T-helper 17 cell (primary cell): Measurements from ENCODE around the gene CIB4. TPM values are rescaled to one million over a fixed set of nuclear protein-coding genes. Genes with fewer than 3 reads are reported as not detected.
A peak's percentile ranks its signal among the peaks of the same experiment; 100 is the strongest.

Experiments used
- ATAC-seq: fragments of 150-1000 bp; cut with Tn5 transposase; 2 replicates; pipeline ENCODE4 v1.10.0; 2021; ENCODE audit warnings: mild to moderate bottlenecking, moderate library complexity
- DNase-seq, 3 donors: peaks; one replicate each; pipeline versions ENCODE4 v3.0.0 to v3.0.0-alpha.2; 2020 to 2021
- H3K9me3 ChIP-seq: one replicate; pipeline ENCODE4 v1.7.0; 2013; ENCODE audit warnings: low read length, mild to moderate bottlenecking; ENCODE audit not compliant: control insufficient read depth, poor library complexity, severe bottlenecking
- H3K27ac Mint-ChIP-seq: one replicate; pipeline ENCODE4 v1.8.0; 2022; ENCODE audit warnings: mild to moderate bottlenecking, moderate library complexity, mixed read lengths
- H3K27me3 Mint-ChIP-seq: one replicate; pipeline ENCODE4 v1.8.0; 2022; ENCODE audit warnings: mixed read lengths
- H3K36me3 Mint-ChIP-seq: one replicate; pipeline ENCODE4 v1.8.0; 2022; ENCODE audit warnings: low read depth, mixed read lengths
- H3K4me1 Mint-ChIP-seq: one replicate; pipeline ENCODE4 v1.8.0; 2022; ENCODE audit warnings: mild to moderate bottlenecking, mixed read lengths
- H3K4me3 Mint-ChIP-seq: one replicate; pipeline ENCODE4 v1.8.0; 2022; ENCODE audit warnings: mild to moderate bottlenecking, moderate library complexity, mixed read lengths
- total RNA-seq, 4 donors: library from RNA in 2 of 4; stranded (reverse) in 2 of 4; gene quantifications; one replicate each; pipeline ENCODE4 v1.2.3 and lab custom pipeline; 2022 to 2026

The CIB4 gene
- total RNA-seq, 2 donors from 2014 or later, result not detected

- H3K27me3 Mint-ChIP-seq, result peaks cover 52% of the 10 kb centered on the region
- no peak for DNase-seq
- ATAC-seq, result no peak
- H3K36me3 Mint-ChIP-seq, result no peaks in the 10 kb centered on the region
- H3K4me3 Mint-ChIP-seq, result no peak overlapping the region
- peaks cover 2% of the 10 kb centered on the region for H3K4me1 Mint-ChIP-seq
- H3K9me3 ChIP-seq, result no peaks in the 10 kb centered on the region
- no peak overlapping the region for H3K27ac Mint-ChIP-seq
Observed at GRCh38 chr2:26632624-26633185, 8.5 kb downstream of the CIB4 start.

GRCh38 chr2:26631401-26632170, 9.6 kb downstream of the CIB4 start:
- Mint-ChIP-seq H3K27me3 (peaks cover 53% of the 10 kb centered on the region), H3K27ac (no peak overlapping the region), H3K36me3 (no peaks in the 10 kb centered on the region), H3K4me1 (peaks cover 2% of the 10 kb centered on the region), H3K4me3 (no peak overlapping the region)
- H3K9me3 ChIP-seq, result no peaks in the 10 kb centered on the region
- no peak for DNase-seq
- ATAC-seq, result no peak

- Mint-ChIP-seq H3K27ac (no peak overlapping the region), H3K4me1 (peaks cover 2% of the 10 kb centered on the region), H3K4me3 (no peak overlapping the region), H3K27me3 (peaks cover 53% of the 10 kb centered on the region), H3K36me3 (no peaks in the 10 kb centered on the region)
- H3K9me3 ChIP-seq, result no peaks in the 10 kb centered on the region
- ATAC-seq (no peak), DNase-seq (no peak)
Observed at GRCh38 chr2:26630669-26631360, 10.4 kb downstream of the CIB4 start.

GRCh38 chr2:26630235-26630634, 10.9 kb downstream of the CIB4 start:
- ATAC-seq, result no peak
- peaks cover 2% of the 10 kb centered on the region for H3K4me1 Mint-ChIP-seq
- no peak for DNase-seq
- no peak overlapping the region for H3K4me3 Mint-ChIP-seq
- H3K9me3 ChIP-seq, result no peaks in the 10 kb centered on the region
- no peaks in the 10 kb centered on the region for H3K36me3 Mint-ChIP-seq
- H3K27ac Mint-ChIP-seq, result no peak overlapping the region
- peaks cover 53% of the 10 kb centered on the region for H3K27me3 Mint-ChIP-seq

GRCh38 chr2:26629751-26630150, 11.4 kb downstream of the CIB4 start:
- no peaks in the 10 kb centered on the region for H3K9me3 ChIP-seq
- no peak overlapping the region for H3K4me3 Mint-ChIP-seq
- peaks cover 52% of the 10 kb centered on the region for H3K27me3 Mint-ChIP-seq
- no peak for DNase-seq
- ATAC-seq, result no peak
- H3K36me3 Mint-ChIP-seq, result no peaks in the 10 kb centered on the region
- H3K27ac Mint-ChIP-seq, result no peak overlapping the region
- H3K4me1 Mint-ChIP-seq, result peaks cover 2% of the 10 kb centered on the region

- Mint-ChIP-seq H3K4me1 (peaks cover 2% of the 10 kb centered on the region), H3K27me3 (peaks cover 48% of the 10 kb centered on the region), H3K4me3 (no peak overlapping the region), H3K27ac (no peak overlapping the region), H3K36me3 (no peaks in the 10 kb centered on the region)
- no peaks in the 10 kb centered on the region for H3K9me3 ChIP-seq
- no peak for DNase-seq
- ATAC-seq, result no peak
Observed at GRCh38 chr2:26629346-26629630, 11.9 kb downstream of the CIB4 start.

- no peak for DNase-seq
- Mint-ChIP-seq H3K36me3 (no peaks in the 10 kb centered on the region), H3K4me3 (no peak overlapping the region), H3K27me3 (peaks cover 42% of the 10 kb centered on the region), H3K27ac (no peak overlapping the region), H3K4me1 (peaks cover 2% of the 10 kb centered on the region)
- H3K9me3 ChIP-seq, result no peaks in the 10 kb centered on the region
- no peak for ATAC-seq
Observed at GRCh38 chr2:26628561-26629345, 12.4 kb downstream of the CIB4 start.

GRCh38 chr2:26627350-26628105, 13.6 kb downstream of the CIB4 start:
- Mint-ChIP-seq H3K27ac (peak overlapping the region; percentile 74), H3K4me3 (no peak overlapping the region), H3K27me3 (peaks cover 39% of the 10 kb centered on the region), H3K4me1 (peaks cover 2% of the 10 kb centered on the region), H3K36me3 (no peaks in the 10 kb centered on the region)
- DNase-seq (no peak), ATAC-seq (no peak)
- H3K9me3 ChIP-seq, result no peaks in the 10 kb centered on the region

GRCh38 chr2:26626606-26627005, 14.6 kb downstream of the CIB4 start:
- no peaks in the 10 kb centered on the region for H3K9me3 ChIP-seq
- Mint-ChIP-seq H3K27me3 (peaks cover 33% of the 10 kb centered on the region), H3K4me3 (no peak overlapping the region), H3K4me1 (no peaks in the 10 kb centered on the region), H3K27ac (no peak overlapping the region), H3K36me3 (no peaks in the 10 kb centered on the region)
- DNase-seq (no peak), ATAC-seq (no peak)

GRCh38 chr2:26623541-26624495, 17.3 kb downstream of the CIB4 start:
- Mint-ChIP-seq H3K27ac (no peak overlapping the region), H3K4me1 (peaks cover 3% of the 10 kb centered on the region), H3K4me3 (no peak overlapping the region), H3K36me3 (no peaks in the 10 kb centered on the region), H3K27me3 (peaks cover 19% of the 10 kb centered on the region)
- ATAC-seq (no peak), DNase-seq (no peak)
- H3K9me3 ChIP-seq, result no peaks in the 10 kb centered on the region

GRCh38 chr2:26621469-26622199, 19.5 kb downstream of the CIB4 start:
- H3K9me3 ChIP-seq, result no peaks in the 10 kb centered on the region
- H3K27ac Mint-ChIP-seq, result no peak overlapping the region
- H3K36me3 Mint-ChIP-seq, result no peaks in the 10 kb centered on the region
- peaks cover 3% of the 10 kb centered on the region for H3K4me1 Mint-ChIP-seq
- ATAC-seq (no peak), DNase-seq (no peak)
- no peak overlapping the region for H3K4me3 Mint-ChIP-seq
- H3K27me3 Mint-ChIP-seq, result peaks cover 24% of the 10 kb centered on the region
